K562 (cell line): ENCODE measurements around the gene TRRAP. TPM values are rescaled to one million over a fixed set of nuclear protein-coding genes. Genes with fewer than 3 reads are reported as not detected.

ENCODE experiments used
- ATAC-seq: fragments of 200-7000 bp; cut with Tn5 transposase; 3 replicates; pipeline ENCODE4 v1.9.1; 2020; ENCODE audit warnings: moderate library complexity
- BruUV-seq: library from RNA; stranded (reverse); fragments of 400-500 nt; replicated peaks from 2 replicates; lab custom pipeline; 2021; lab: Mats Ljungman, UMichigan
- CTCF ChIA-PET: fragments of 300-600 bp; formaldehyde crosslinking; extraction: SDS; loops from one replicate; lab custom pipeline; 2021; ENCODE audit warnings: low intra/inter-chr PET ratio; lab: Yijun Ruan, JAX
- POLR2A ChIA-PET: fragments of 300-600, 350-650 bp; sonication (Branson Sonifier 250); formaldehyde crosslinking; extraction: SDS; loops from one replicate; lab custom pipeline; 2021; ENCODE audit warnings: antibody characterized with exemption, inconsistent platforms; lab: Yijun Ruan, JAX
- DNase-seq, 4 experiments: peaks; one replicate each; pipeline versions ENCODE4 v3.0.0 to v3.0.0-alpha.2; 2011 to 2018; ENCODE audit warnings: low spot score in 3 of 4, mixed read lengths in 3 of 4; ENCODE audit errors: extremely low read depth in 1 of 4
- FAIRE-seq: peaks from 2 replicates; lab custom pipeline; 2011; peaks lifted over from hg19 to GRCh38; lab: Jason Lieb, UNC
- H2AFZ ChIP-seq: 2 replicates; pipeline ENCODE4 v1.6.0; 2011; ENCODE audit warnings: low read depth, low read length, control low read depth, inconsistent platforms
- H3K27ac ChIP-seq: fragments of 200-600 bp; 3 replicates; pipeline ENCODE4 v1.8.0; 2011; ENCODE audit warnings: low read depth, mild to moderate bottlenecking, control low read depth, inconsistent platforms, low read length, moderate library complexity, mixed read lengths; ENCODE audit errors: extremely low read depth
- H3K27me3 ChIP-seq, 2 experiments: fragments of 300-600 bp in 1 of 2; 2 replicates in 1 of 2; 3 replicates in 1 of 2; pipeline versions ENCODE4 v1.6.0 to v1.8.0; 2011; ENCODE audit warnings: inconsistent platforms in 2 of 2, low read length in 2 of 2, mild to moderate bottlenecking in 1 of 2, mixed read lengths in 1 of 2, moderate library complexity in 1 of 2; ENCODE audit not compliant: control insufficient read depth in 2 of 2, insufficient read depth in 2 of 2
- H3K36me3 ChIP-seq: fragments of 300-600 bp; 3 replicates; pipeline ENCODE4 v1.8.0; 2011; ENCODE audit warnings: mild to moderate bottlenecking, low read length, inconsistent platforms; ENCODE audit not compliant: control insufficient read depth, insufficient read depth
- H3K4me1 ChIP-seq, 2 experiments: fragments of 200-600 bp in 1 of 2; replicated peaks in 1 of 2; 2 replicates in 1 of 2; 3 replicates in 1 of 2; pipeline versions ENCODE4 v1.5.1 to v1.8.0; 2011; ENCODE audit warnings: inconsistent platforms in 2 of 2, low read length in 2 of 2, mild to moderate bottlenecking in 1 of 2, mixed read lengths in 1 of 2, moderate library complexity in 1 of 2; ENCODE audit not compliant: control insufficient read depth in 2 of 2, insufficient read depth in 2 of 2
- H3K4me2 ChIP-seq: 2 replicates; pipeline ENCODE4 v1.6.1; 2011; ENCODE audit warnings: low read length, control low read depth, inconsistent platforms, mixed read lengths; ENCODE audit not compliant: insufficient read depth
- H3K4me3 ChIP-seq: fragments of 200-600 bp; sonication (generic), shearing (Covaris generic); 2 replicates; pipeline ENCODE4 v1.5.1; 2016; ENCODE audit warnings: control low read depth, inconsistent platforms
- H3K79me2 ChIP-seq: fragments of 200-600 bp; 3 replicates; pipeline ENCODE4 v1.8.0; 2011; ENCODE audit warnings: low read length, inconsistent platforms; ENCODE audit not compliant: control insufficient read depth, insufficient read depth
- H3K9ac ChIP-seq, 2 experiments: 2 replicates each; pipeline versions ENCODE4 v1.6.0 to v1.6.1; 2011; ENCODE audit warnings: low read depth in 2 of 2, low read length in 2 of 2, control low read depth in 1 of 2, inconsistent platforms in 1 of 2, mild to moderate bottlenecking in 1 of 2, mixed read lengths in 1 of 2; ENCODE audit not compliant: insufficient read depth in 1 of 2
- H3K9me1 ChIP-seq: one replicate; pipeline ENCODE4 v1.6.0; 2011; ENCODE audit warnings: inconsistent platforms, mild to moderate bottlenecking, low read length, moderate library complexity; ENCODE audit not compliant: control insufficient read depth, insufficient read depth
- H3K9me3 ChIP-seq: replicated peaks from 2 replicates; pipeline ENCODE4 v1.5.1; 2011; ENCODE audit warnings: low read depth, low read length, inconsistent platforms; ENCODE audit not compliant: control insufficient read depth, insufficient read depth
- H4K20me1 ChIP-seq: replicated peaks from 2 replicates; pipeline ENCODE4 v1.6.1; 2011; ENCODE audit warnings: low read length, inconsistent platforms, mixed read lengths; ENCODE audit not compliant: control insufficient read depth, insufficient read depth
- CREB3L1 ChIP-seq: fragments of 450-650 bp; IDR thresholded peaks from 2 replicates; pipeline ENCODE4 v1.6.1; 2014; ENCODE audit warnings: low read depth, mild to moderate bottlenecking, moderate library complexity, borderline replicate concordance
- DEAF1 ChIP-seq: fragments of 450-650 bp; formaldehyde crosslinking; IDR thresholded peaks from 2 replicates; pipeline ENCODE4 v1.4.0; 2020; ENCODE audit warnings: mild to moderate bottlenecking, moderate library complexity
- ELF4 ChIP-seq: fragments of 450-650 bp; formaldehyde crosslinking; IDR thresholded peaks from 2 replicates; pipeline ENCODE4 v1.4.0; 2022; ENCODE audit warnings: missing genetic modification characterization
- ETV6 ChIP-seq, 3 experiments: fragments of 150-350 bp in 1 of 3; sonication (generic) in 1 of 3; formaldehyde crosslinking in 1 of 3; IDR thresholded peaks; 2 replicates each; pipeline versions ENCODE4 v1.6.1 to v1.8.0; 2014 to 2022; ENCODE audit warnings: borderline replicate concordance in 2 of 3, low read depth in 2 of 3, antibody characterized with exemption in 1 of 3, low read length in 1 of 3, mild to moderate bottlenecking in 1 of 3, missing genetic modification reagents in 1 of 3
- HDAC3 ChIP-seq: fragments of 450-650 bp; IDR thresholded peaks from 2 replicates; pipeline ENCODE4 v1.6.1; 2018; ENCODE audit warnings: borderline replicate concordance, mild to moderate bottlenecking, moderate library complexity; ENCODE audit not compliant: partially characterized antibody
- PRMT5 ChIP-seq: sonication (generic); formaldehyde crosslinking; IDR thresholded peaks from 2 replicates; pipeline ENCODE4 v1.5.0; 2020; ENCODE audit warnings: missing genetic modification reagents
- RB1 ChIP-seq: fragments of 450-650 bp; IDR thresholded peaks from 2 replicates; pipeline ENCODE4 v1.6.1; 2017; ENCODE audit warnings: low read depth, mild to moderate bottlenecking
- SLC30A9 ChIP-seq: fragments of 250-450 bp; sonication (Bioruptor Pico); IDR thresholded peaks from 2 replicates; pipeline ENCODE4 v1.8.0; 2022; ENCODE audit warnings: mild to moderate bottlenecking, moderate library complexity
- ZNF584 ChIP-seq: fragments of 200-800 bp; sonication (Bioruptor generic); IDR thresholded peaks from 2 replicates; pipeline ENCODE4 v1.6.1; 2016; ENCODE audit warnings: low read depth, mild to moderate bottlenecking, missing genetic modification characterization, missing compliant biosample characterization
- WGBS: fragments of 100-300 bp; shearing (Covaris generic); methylation state at CpG from one replicate; pipeline ENCODE4 v1.1.6; 2016; ENCODE audit warnings: low coverage, mixed read lengths; ENCODE audit not compliant: insufficient coverage; ENCODE audit errors: missing lambda C conversion rate; 5-methylcytosine and 5-hydroxymethylcytosine counted together
- in situ Hi-C: fragments of 300-500 bp; cut with MboI; formaldehyde crosslinking; loops from 4 replicates; pipeline ENCODE4 v1.15.0; 2018; ENCODE audit warnings: inconsistent platforms, mixed read lengths
- intact Hi-C: fragments of 100-400 bp; cut with micrococcal nuclease; formaldehyde crosslinking; loops from 2 replicates; pipeline ENCODE4 v1.14.2; 2022
- polyA plus RNA-seq, 8 experiments: library from polyadenylated mRNA; depleted of rRNA in 4 of 8; stranded (reverse) in 5 of 8; unstranded in 3 of 8; fragments of >200 nt; fragmentation: Nextera tagmentation in 2 of 8; fragmentation: Illumina TruSeq in 1 of 8; extraction: Ambion mirVana in 2 of 8; extraction: Trizol in 1 of 8; gene quantifications; 2 replicates each; pipeline versions ENCODE4 v1.2.1 to v1.2.3, GENCODE V29; 2011 to 2014; ENCODE audit warnings: inconsistent platforms in 1 of 8, missing spikeins in 1 of 8
- total RNA-seq, 7 experiments: library from RNA; depleted of rRNA in 6 of 7; stranded (reverse); fragments of >200 nt in 6 of 7; fragmentation: Illumina TruSeq in 2 of 7; extraction: Trizol in 2 of 7; gene quantifications; 2 replicates each; pipeline versions ENCODE4 v1.2.1 to v1.2.3, GENCODE V29; 2011 to 2021; ENCODE audit warnings: low replicate concordance in 1 of 7
- TF ChIP-seq, protein P1 (sequence below): fragments of 200-800 bp; sonication (Bioruptor generic); IDR thresholded peaks from 2 replicates; pipeline ENCODE4 v1.6.1; 2017; ENCODE audit warnings: missing genetic modification characterization, missing compliant biosample characterization
- TF ChIP-seq, protein P2 (sequence below): fragments of 450-650 bp; formaldehyde crosslinking; IDR thresholded peaks from 2 replicates; pipeline ENCODE4 v1.4.0; 2020; ENCODE audit warnings: mild to moderate bottlenecking

TRRAP gene
- total and polyA plus RNA-seq, 9 of the 15 experiments (the other 6 are each of a cell fraction or from before 2014, with no cell fraction given): 1.3 to 47.2 (median 9.7) TPM

GRCh38 chr7:98836811-98837629 lies 41.3 kb upstream of the TRRAP start (continued):
- TF ChIP-seq DEAF1 (0 out of 2 replicates have a peak, but pooled peaks have one; percentile 40), HDAC3 (no peak), PRMT5 (CRISPR knock-in tag) (no peak)
- TF ChIP-seq, all 486 proteins: peak for 9

DNA sequence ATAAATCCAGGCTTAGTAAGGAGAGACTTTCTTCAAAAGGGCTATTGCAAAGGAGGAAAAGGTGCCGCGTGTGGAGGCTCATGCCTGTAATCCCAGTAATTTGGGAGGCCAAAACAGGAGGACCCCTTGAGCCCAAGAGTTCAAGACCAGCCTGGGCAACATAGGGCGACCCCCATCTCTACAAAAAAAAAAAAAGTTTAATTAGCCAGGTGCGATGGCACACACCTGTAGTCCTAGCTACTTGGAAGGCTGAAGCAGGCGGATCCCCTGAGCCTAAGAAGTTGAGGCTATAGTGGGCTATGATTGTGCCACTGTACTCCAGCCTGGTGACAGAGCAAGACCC lies 40.7 kb upstream of the TRRAP start:
- intact Hi-C loops (loop anchor here (1.0 to 5.0 kb wide), 4 partner anchors 83 to 540 kb away; no protein-coding TSS in a partner anchor), in situ Hi-C loops (no loop called here)
- no TSS peak for BruUV-seq
- no peaks in the 10 kb centered on the region for H3K79me2 ChIP-seq
- CTCF ChIA-PET: interaction anchor here (1.0 to 1.5 kb wide), 2 partner anchors 105 to 404 kb away, joined by 3 to 6 read pairs; no protein-coding TSS in a partner anchor
- H3K27ac ChIP-seq: no peak overlapping the region
- FAIRE-seq (no peak), DNase-seq (no peak), ATAC-seq (no peak)
- no peak overlapping the region for H3K4me2 ChIP-seq
- TF ChIP-seq ELF4 (CRISPR knock-in tag) (no peak), RB1 (no peak), CREB3L1 (no peak), ZNF584 (no peak), ETV6 (IDR thresholded peaks at IDR 0.05; ENCODE audit: borderline replicate concordance in 1 of 2, low read depth in 2 of 2, low read length in 1 of 2) (no peak), ETV6 (CRISPR knock-in tag; IDR thresholded peaks at IDR 0.05; ENCODE audit: borderline replicate concordance) (no peak), SLC30A9 (CRISPR knock-in tag) (no peak)
- TF ChIP-seq, protein P1, sequence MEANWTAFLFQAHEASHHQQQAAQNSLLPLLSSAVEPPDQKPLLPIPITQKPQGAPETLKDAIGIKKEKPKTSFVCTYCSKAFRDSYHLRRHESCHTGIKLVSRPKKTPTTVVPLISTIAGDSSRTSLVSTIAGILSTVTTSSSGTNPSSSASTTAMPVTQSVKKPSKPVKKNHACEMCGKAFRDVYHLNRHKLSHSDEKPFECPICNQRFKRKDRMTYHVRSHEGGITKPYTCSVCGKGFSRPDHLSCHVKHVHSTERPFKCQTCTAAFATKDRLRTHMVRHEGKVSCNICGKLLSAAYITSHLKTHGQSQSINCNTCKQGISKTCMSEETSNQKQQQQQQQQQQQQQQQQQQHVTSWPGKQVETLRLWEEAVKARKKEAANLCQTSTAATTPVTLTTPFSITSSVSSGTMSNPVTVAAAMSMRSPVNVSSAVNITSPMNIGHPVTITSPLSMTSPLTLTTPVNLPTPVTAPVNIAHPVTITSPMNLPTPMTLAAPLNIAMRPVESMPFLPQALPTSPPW (CRISPR knock-in tag): no peak
- TF ChIP-seq, protein P2, sequence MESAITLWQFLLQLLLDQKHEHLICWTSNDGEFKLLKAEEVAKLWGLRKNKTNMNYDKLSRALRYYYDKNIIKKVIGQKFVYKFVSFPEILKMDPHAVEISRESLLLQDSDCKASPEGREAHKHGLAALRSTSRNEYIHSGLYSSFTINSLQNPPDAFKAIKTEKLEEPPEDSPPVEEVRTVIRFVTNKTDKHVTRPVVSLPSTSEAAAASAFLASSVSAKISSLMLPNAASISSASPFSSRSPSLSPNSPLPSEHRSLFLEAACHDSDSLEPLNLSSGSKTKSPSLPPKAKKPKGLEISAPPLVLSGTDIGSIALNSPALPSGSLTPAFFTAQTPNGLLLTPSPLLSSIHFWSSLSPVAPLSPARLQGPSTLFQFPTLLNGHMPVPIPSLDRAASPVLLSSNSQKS (CRISPR knock-in tag): no peak
- no peak overlapping the region for H3K4me3 ChIP-seq
- H3K36me3 ChIP-seq: no peaks in the 10 kb centered on the region
- H3K9me3 ChIP-seq: no peaks in the 10 kb centered on the region
- WGBS: 0% methylated on average over 5 of the region's 5 CpGs
- H4K20me1 ChIP-seq: 0 out of 2 replicates have a peak, but pooled peaks cover 9% of the 10 kb centered on the region
- H3K9me1 ChIP-seq: no peaks in the 10 kb centered on the region
- H2AFZ ChIP-seq: no peak overlapping the region
- peaks cover 8 to 46% of the 10 kb centered on the region in 2 experiments; a peak in 4 of 5 replicates for H3K27me3 ChIP-seq
- POLR2A ChIA-PET: interaction anchor here (1.4 kb wide), 1 partner anchor 16 kb away, joined by 3 read pairs; no protein-coding TSS in a partner anchor
- H3K4me1 ChIP-seq: peaks cover 0 to 3% of the 10 kb centered on the region in 2 experiments; a peak in 2 of 5 replicates
- H3K9ac ChIP-seq: no peak overlapping the region
